ENCODE data around the gene TACR2. TPM values are rescaled to one million over a fixed set of nuclear protein-coding genes. Genes with fewer than 3 reads are reported as not detected.

Gene TACR2
- total RNA-seq, 2 donors from 2014 or later, result 0.66 TPM; not detected in 1

DNA sequence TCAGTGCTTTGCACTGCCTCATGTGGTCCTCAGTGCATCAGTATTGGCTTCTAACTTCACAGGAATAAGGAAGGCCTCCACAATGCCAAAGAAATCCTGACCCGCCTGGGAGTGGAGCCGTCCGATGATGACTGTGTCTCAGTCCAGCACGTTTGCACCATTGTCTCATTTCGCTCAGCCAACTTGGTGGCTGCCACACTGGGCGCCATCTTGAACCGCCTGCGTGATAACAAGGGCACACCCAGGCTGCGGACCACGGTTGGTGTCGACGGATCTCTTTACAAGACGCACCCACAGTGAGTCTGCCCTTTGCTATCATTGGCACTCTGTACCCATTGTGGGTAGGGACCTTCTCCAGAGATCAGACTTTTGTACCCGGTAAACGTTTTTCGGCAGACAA is 36.9 kb downstream of the TACR2 start:
- H3K27me3 ChIP-seq, result no peaks in the 10 kb centered on the region
- H3K36me3 ChIP-seq (replicated peaks in 1 of 2; ENCODE audit: insufficient read depth in 1 of 2, low read depth in 2 of 2), result peaks cover 0 to 5% of the 10 kb centered on the region in 2 donors
- H3K4me3 ChIP-seq, result no peak overlapping the region
- H3K9me3 ChIP-seq, result no peaks in the 10 kb centered on the region
- no peak for TF ChIP-seq POLR2A (IDR thresholded peaks at IDR 0.05)
- TF ChIP-seq, protein P1, sequence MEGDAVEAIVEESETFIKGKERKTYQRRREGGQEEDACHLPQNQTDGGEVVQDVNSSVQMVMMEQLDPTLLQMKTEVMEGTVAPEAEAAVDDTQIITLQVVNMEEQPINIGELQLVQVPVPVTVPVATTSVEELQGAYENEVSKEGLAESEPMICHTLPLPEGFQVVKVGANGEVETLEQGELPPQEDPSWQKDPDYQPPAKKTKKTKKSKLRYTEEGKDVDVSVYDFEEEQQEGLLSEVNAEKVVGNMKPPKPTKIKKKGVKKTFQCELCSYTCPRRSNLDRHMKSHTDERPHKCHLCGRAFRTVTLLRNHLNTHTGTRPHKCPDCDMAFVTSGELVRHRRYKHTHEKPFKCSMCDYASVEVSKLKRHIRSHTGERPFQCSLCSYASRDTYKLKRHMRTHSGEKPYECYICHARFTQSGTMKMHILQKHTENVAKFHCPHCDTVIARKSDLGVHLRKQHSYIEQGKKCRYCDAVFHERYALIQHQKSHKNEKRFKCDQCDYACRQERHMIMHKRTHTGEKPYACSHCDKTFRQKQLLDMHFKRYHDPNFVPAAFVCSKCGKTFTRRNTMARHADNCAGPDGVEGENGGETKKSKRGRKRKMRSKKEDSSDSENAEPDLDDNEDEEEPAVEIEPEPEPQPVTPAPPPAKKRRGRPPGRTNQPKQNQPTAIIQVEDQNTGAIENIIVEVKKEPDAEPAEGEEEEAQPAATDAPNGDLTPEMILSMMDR (IDR thresholded peaks at IDR 0.05), result no peak
- intact Hi-C loops (cut with DNase I), result no loop called here
- ATAC-seq (no peak), DNase-seq (no peak)
- 85 to 88% methylated on average over 9 to 16 of the region's 16 CpGs for WGBS, 2 donors
- peaks cover 14% of the 10 kb centered on the region for H3K4me1 ChIP-seq
- no peak overlapping the region for H3K27ac ChIP-seq

DNA sequence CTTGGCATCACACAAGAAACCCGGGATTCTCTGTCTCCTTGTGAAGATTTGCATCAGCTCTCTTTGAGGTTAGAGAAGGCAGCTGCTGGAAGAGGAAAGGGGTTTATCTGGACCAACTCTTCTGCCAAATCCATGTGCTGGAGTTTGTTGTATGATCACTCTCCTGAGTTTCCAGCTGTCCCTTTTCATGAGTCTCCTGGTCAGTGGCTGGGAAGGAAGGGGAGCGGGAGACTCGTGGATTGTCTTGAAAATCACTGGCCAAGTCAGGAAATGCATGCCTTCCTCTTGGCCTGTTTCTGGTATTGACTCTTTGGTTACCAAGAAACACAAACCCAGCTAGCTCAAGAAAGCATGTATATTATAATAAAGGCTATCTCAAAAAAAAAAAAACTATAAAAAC is 38.8 kb downstream of the TACR2 start:
- ATAC-seq (no peak), DNase-seq (no peak)
- Histone ChIP-seq H3K27ac (no peak overlapping the region), H3K36me3 (replicated peaks in 1 of 2; ENCODE audit: insufficient read depth in 1 of 2, low read depth in 2 of 2) (peaks cover 0 to 3% of the 10 kb centered on the region in 2 donors), H3K4me3 (no peak overlapping the region), H3K4me1 (peaks cover 14% of the 10 kb centered on the region), H3K9me3 (no peaks in the 10 kb centered on the region), H3K27me3 (no peaks in the 10 kb centered on the region)
- intact Hi-C loops (cut with DNase I), result no loop called here
- no peak for TF ChIP-seq POLR2A (IDR thresholded peaks at IDR 0.05)
- TF ChIP-seq, protein P1 (IDR thresholded peaks at IDR 0.05), result no peak
- WGBS, 2 donors, result 63 to 78% methylated on average over 3 of the region's 3 CpGs

DNA sequence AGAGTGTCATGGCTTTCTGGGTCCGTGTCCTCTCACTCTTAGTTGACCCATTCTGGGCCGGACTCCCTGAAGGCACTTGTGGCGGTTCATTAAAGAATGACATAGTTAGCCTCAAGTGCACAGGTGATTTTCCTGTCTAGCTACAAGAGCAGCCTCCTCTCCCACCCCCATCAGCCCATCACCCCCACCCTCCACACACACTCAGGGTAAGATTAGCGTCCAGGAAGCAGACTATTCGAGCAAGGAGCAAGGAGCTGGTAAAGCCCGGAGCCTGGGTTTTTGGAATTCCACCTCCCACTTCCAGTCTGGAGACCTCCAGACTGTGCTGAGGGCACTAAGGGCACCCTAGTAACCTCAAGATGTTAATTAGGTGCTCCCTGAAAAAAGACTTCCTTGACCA is 39.5 kb downstream of the TACR2 start:
- no peak overlapping the region for H3K27ac ChIP-seq
- no peak for TF ChIP-seq POLR2A (IDR thresholded peaks at IDR 0.05)
- TF ChIP-seq, protein P1 (IDR thresholded peaks at IDR 0.05), result no peak
- no peaks in the 10 kb centered on the region for H3K9me3 ChIP-seq
- 92% methylated on average over 6 of the region's 6 CpGs for WGBS, 2 donors
- intact Hi-C loops (cut with DNase I), result no loop called here
- DNase-seq, result no peak
- no peaks in the 10 kb centered on the region for H3K27me3 ChIP-seq
- peaks cover 0 to 3% of the 10 kb centered on the region in 2 donors for H3K36me3 ChIP-seq (replicated peaks in 1 of 2; ENCODE audit: insufficient read depth in 1 of 2, low read depth in 2 of 2)
- H3K4me3 ChIP-seq, result no peak overlapping the region
- ATAC-seq, result no peak
- peaks cover 14% of the 10 kb centered on the region for H3K4me1 ChIP-seq

DNA sequence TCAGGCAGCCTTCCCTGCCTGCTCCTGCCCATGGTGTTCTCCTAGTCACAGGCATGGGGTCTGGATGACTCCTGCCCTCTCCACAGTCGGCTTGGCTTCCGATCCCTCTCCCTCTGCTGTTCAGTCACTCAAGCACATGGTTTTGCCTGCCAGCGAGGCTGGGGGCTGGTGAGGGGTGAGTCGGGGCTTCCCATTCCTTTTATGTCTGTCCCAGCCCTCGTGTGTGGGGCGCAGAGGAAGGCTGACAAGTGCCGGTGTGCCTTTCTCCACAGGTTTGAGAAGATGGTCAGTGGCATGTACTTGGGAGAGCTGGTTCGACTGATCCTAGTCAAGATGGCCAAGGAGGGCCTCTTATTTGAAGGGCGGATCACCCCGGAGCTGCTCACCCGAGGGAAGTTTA is 40.1 kb downstream of the TACR2 start:
- intact Hi-C loops (cut with DNase I), result no loop called here

More for the DNA sequence above, 40.1 kb downstream of the TACR2 start:
- Histone ChIP-seq H3K4me1 (peaks cover 14% of the 10 kb centered on the region), H3K27ac (no peak overlapping the region), H3K27me3 (no peaks in the 10 kb centered on the region), H3K9me3 (no peaks in the 10 kb centered on the region), H3K4me3 (no peak overlapping the region), H3K36me3 (replicated peaks in 1 of 2; ENCODE audit: insufficient read depth in 1 of 2, low read depth in 2 of 2) (peaks cover 0 to 3% of the 10 kb centered on the region in 2 donors)
- WGBS, 2 donors, result 85 to 87% methylated on average over 5 to 11 of the region's 11 CpGs
- ATAC-seq (no peak), DNase-seq (no peak)
- TF ChIP-seq POLR2A (IDR thresholded peaks at IDR 0.05), result no peak
- TF ChIP-seq, protein P1 (IDR thresholded peaks at IDR 0.05), result no peak
